H1 (cell line): ENCODE results near the gene VPS35. TPM values are rescaled to one million over a fixed set of nuclear protein-coding genes. Genes with fewer than 3 reads are reported as not detected.

Experiments
- CTCF ChIA-PET: fragments of 300-600 bp; sonication (Branson Sonifier 250); formaldehyde crosslinking; loops from one replicate; lab custom pipeline; 2021; ENCODE audit not compliant: partially characterized antibody; lab: Charles Lee
- POLR2A ChIA-PET: fragments of 300-600 bp; sonication (Branson Sonifier 250); formaldehyde crosslinking; loops from one replicate; lab custom pipeline; 2021; ENCODE audit warnings: inconsistent platforms; ENCODE audit not compliant: partially characterized antibody; lab: Charles Lee
- DNase-seq, 2 experiments: peaks; one replicate each; pipeline versions ENCODE4 v3.0.0 to v3.0.0-alpha.2; 2010 to 2022; ENCODE audit warnings: low spot score in 2 of 2, low read depth in 1 of 2, mixed read lengths in 1 of 2
- FAIRE-seq: peaks from 2 replicates; lab custom pipeline; 2011; peaks lifted over from hg19 to GRCh38; lab: Jason Lieb, UNC
- H2AFZ ChIP-seq: 2 replicates; pipeline ENCODE4 v1.8.1; 2012; ENCODE audit warnings: low read length, inconsistent platforms
- H2AK5ac ChIP-seq: 2 replicates; pipeline ENCODE4 v1.6.1; 2013; ENCODE audit warnings: low read depth, low read length
- H2BK120ac ChIP-seq: replicated peaks from 2 replicates; pipeline ENCODE3; 2013; ENCODE audit warnings: low read depth, low read length, inconsistent platforms
- H2BK12ac ChIP-seq: 2 replicates; pipeline ENCODE4 v1.6.1; 2013; ENCODE audit warnings: low read depth, low read length
- H2BK15ac ChIP-seq: 2 replicates; pipeline ENCODE4 v1.6.1; 2013; ENCODE audit warnings: low read length
- H2BK20ac ChIP-seq: 2 replicates; pipeline ENCODE4 v1.6.1; 2013; ENCODE audit warnings: low read length
- H2BK5ac ChIP-seq: 2 replicates; pipeline ENCODE4 v1.6.1; 2013; ENCODE audit warnings: low read depth, low read length
- H3K14ac ChIP-seq: 2 replicates; pipeline ENCODE4 v1.6.1; 2013; ENCODE audit warnings: inconsistent platforms; ENCODE audit not compliant: insufficient read length
- H3K18ac ChIP-seq: 2 replicates; pipeline ENCODE4 v1.6.1; 2013; ENCODE audit warnings: low read length; ENCODE audit errors: extremely low read depth
- H3K23ac ChIP-seq: 2 replicates; pipeline ENCODE4 v1.6.1; 2013; ENCODE audit warnings: inconsistent platforms; ENCODE audit not compliant: insufficient read length
- H3K23me2 ChIP-seq: 2 replicates; pipeline ENCODE4 v1.6.1; 2013; ENCODE audit warnings: low read depth, low read length
- H3K27ac ChIP-seq: 2 replicates; pipeline ENCODE4 v1.6.1; 2011; ENCODE audit warnings: low read depth, low read length, inconsistent platforms
- H3K27me3 ChIP-seq, 4 experiments: replicated peaks in 1 of 4; 1 replicate in 1 of 4; 2 replicates in 3 of 4; pipeline versions ENCODE4 v1.6.1 to v1.8.1; 2011 to 2013; ENCODE audit warnings: low read length in 3 of 4, mild to moderate bottlenecking in 3 of 4, inconsistent platforms in 2 of 4, mixed read lengths in 2 of 4, moderate library complexity in 1 of 4; ENCODE audit not compliant: control insufficient read depth in 3 of 4, insufficient read depth in 3 of 4; ENCODE audit errors: extremely low read depth in 1 of 4
- H3K36me3 ChIP-seq, 4 experiments: 2 replicates each; pipeline versions ENCODE4 v1.6.1 to v1.8.1; 2011 to 2013; ENCODE audit warnings: mild to moderate bottlenecking in 4 of 4, low read length in 3 of 4, moderate library complexity in 2 of 4, control low read depth in 1 of 4, inconsistent platforms in 1 of 4; ENCODE audit not compliant: insufficient read depth in 4 of 4, control insufficient read depth in 2 of 4
- H3K4ac ChIP-seq: replicated peaks from 2 replicates; pipeline ENCODE3; 2013; ENCODE audit warnings: low read length, low read depth, mixed read lengths, inconsistent platforms; ENCODE audit not compliant: insufficient read length
- H3K4me1 ChIP-seq, 4 experiments: replicated peaks in 1 of 4; 1 replicate in 1 of 4; 2 replicates in 3 of 4; pipeline versions ENCODE4 v1.6.1 to v1.8.1; 2011 to 2013; ENCODE audit warnings: low read length in 3 of 4, inconsistent platforms in 2 of 4, mixed read lengths in 1 of 4; ENCODE audit not compliant: insufficient read depth in 4 of 4, control insufficient read depth in 3 of 4
- H3K4me2 ChIP-seq, 2 experiments: 2 replicates each; pipeline versions ENCODE4 v1.6.1 to v1.8.1; 2011 to 2013; ENCODE audit warnings: low read depth in 2 of 2, low read length in 2 of 2, control low read depth in 1 of 2, inconsistent platforms in 1 of 2, mild to moderate bottlenecking in 1 of 2; ENCODE audit not compliant: insufficient read depth in 1 of 2
- H3K4me3 ChIP-seq, 4 experiments: fragments of 200-600, 300-600 bp in 1 of 4; sonication (generic), shearing (Covaris generic), sonication (Bioruptor Twin) in 1 of 4; 2 replicates each; pipeline versions ENCODE4 v1.5.1 to v1.8.1; 2011 to 2016; ENCODE audit warnings: low read length in 4 of 4, low read depth in 3 of 4, control low read depth in 2 of 4, inconsistent platforms in 2 of 4, mild to moderate bottlenecking in 2 of 4, mixed read lengths in 1 of 4, moderate library complexity in 1 of 4; ENCODE audit not compliant: insufficient read depth in 2 of 4; ENCODE audit errors: extremely low read depth in 1 of 4
- H3K56ac ChIP-seq: replicated peaks from 2 replicates; pipeline ENCODE3; 2013; ENCODE audit warnings: low read depth, mild to moderate bottlenecking, mixed read lengths, low read length, inconsistent platforms; ENCODE audit not compliant: insufficient read length
- H3K79me1 ChIP-seq: 2 replicates; pipeline ENCODE4 v1.6.1; 2013; ENCODE audit warnings: low read depth, low read length, control low read depth
- H3K79me2 ChIP-seq, 2 experiments: 2 replicates each; pipeline versions ENCODE4 v1.6.1 to v1.8.1; 2012 to 2013; ENCODE audit warnings: low read length in 2 of 2, mild to moderate bottlenecking in 2 of 2, inconsistent platforms in 1 of 2; ENCODE audit not compliant: insufficient read depth in 2 of 2, control insufficient read depth in 1 of 2
- H3K9ac ChIP-seq, 4 experiments: replicated peaks in 1 of 4; 1 replicate in 1 of 4; 2 replicates in 3 of 4; pipeline versions ENCODE4 v1.6.1 to v1.8.1; 2011 to 2013; ENCODE audit warnings: low read depth in 3 of 4, low read length in 3 of 4, control low read depth in 2 of 4, mild to moderate bottlenecking in 2 of 4, moderate library complexity in 2 of 4, inconsistent platforms in 1 of 4; ENCODE audit errors: extremely low read depth in 1 of 4
- H3K9me3 ChIP-seq, 2 experiments: 2 replicates each; pipeline versions ENCODE4 v1.6.1 to v1.8.1; 2012 to 2013; ENCODE audit warnings: mild to moderate bottlenecking in 2 of 2, moderate library complexity in 2 of 2, control low read depth in 1 of 2, inconsistent platforms in 1 of 2, low read depth in 1 of 2, low read length in 1 of 2, mixed read lengths in 1 of 2; ENCODE audit not compliant: insufficient read depth in 2 of 2
- H4K20me1 ChIP-seq, 2 experiments: replicated peaks in 1 of 2; 2 replicates each; pipeline versions ENCODE3 to v1.8.1; 2011 to 2013; ENCODE audit warnings: inconsistent platforms in 2 of 2, low read length in 2 of 2, mild to moderate bottlenecking in 1 of 2; ENCODE audit not compliant: insufficient read depth in 2 of 2, control insufficient read depth in 1 of 2
- H4K5ac ChIP-seq: 2 replicates; pipeline ENCODE4 v1.6.1; 2013; ENCODE audit warnings: low read length, low read depth, mixed read lengths, inconsistent platforms; ENCODE audit not compliant: insufficient read length
- H4K8ac ChIP-seq: 2 replicates; pipeline ENCODE4 v1.8.0; 2013; ENCODE audit warnings: mild to moderate bottlenecking, moderate library complexity, low read length, inconsistent platforms; ENCODE audit not compliant: insufficient read depth; ENCODE audit errors: extremely low read depth
- H4K91ac ChIP-seq: replicated peaks from 2 replicates; pipeline ENCODE3; 2013; ENCODE audit warnings: low read length, mixed read lengths, inconsistent platforms; ENCODE audit not compliant: insufficient read length
- BACH1 ChIP-seq: IDR thresholded peaks from 2 replicates; pipeline ENCODE4 v1.6.1; 2012; ENCODE audit warnings: low read length, improper control_type of control experiment
- BCL11A ChIP-seq, 2 experiments: IDR thresholded peaks; one replicate each; pipeline ENCODE4 v1.6.1; 2011; ENCODE audit warnings: low read depth in 2 of 2, low read length in 2 of 2, mild to moderate bottlenecking in 2 of 2
- CHD1 ChIP-seq: IDR thresholded peaks from 2 replicates; pipeline ENCODE4 v1.6.1; 2012; ENCODE audit warnings: low read depth, low read length, improper control_type of control experiment
- EGR1 ChIP-seq: IDR thresholded peaks from 2 replicates; pipeline ENCODE4 v1.6.1; 2011; ENCODE audit warnings: low read depth, low read length, borderline replicate concordance
- KDM1A ChIP-seq: fragments of 200-600, 300-600 bp; sonication (generic); IDR thresholded peaks from 2 replicates; pipeline ENCODE4 v1.7.1; 2016; ENCODE audit warnings: mild to moderate bottlenecking, low read length, borderline replicate concordance
- KDM5A ChIP-seq: fragments of 200-600 bp; IDR thresholded peaks from 2 replicates; pipeline ENCODE4 v1.7.1; 2012; ENCODE audit warnings: mild to moderate bottlenecking, low read length, inconsistent platforms, mixed read lengths
- NRF1 ChIP-seq: IDR thresholded peaks from 2 replicates; pipeline ENCODE4 v1.6.1; 2011; ENCODE audit warnings: mild to moderate bottlenecking, low read depth, low read length, improper control_type of control experiment
- POLR2A ChIP-seq, 2 experiments: IDR thresholded peaks; 1 replicate in 1 of 2; 2 replicates in 1 of 2; pipeline ENCODE4 v1.6.1; 2011; ENCODE audit warnings: low read depth in 2 of 2, low read length in 2 of 2, mild to moderate bottlenecking in 2 of 2; ENCODE audit errors: control extremely low read depth in 1 of 2
- RFX5 ChIP-seq: IDR thresholded peaks from 2 replicates; pipeline ENCODE4 v1.6.1; 2011; ENCODE audit warnings: low read depth, low read length, improper control_type of control experiment, borderline replicate concordance
- SAP30 ChIP-seq: fragments of 300-600 bp; sonication (generic); IDR thresholded peaks from 2 replicates; pipeline ENCODE4 v1.7.1; 2012; ENCODE audit warnings: low read length, moderate library complexity, mild to moderate bottlenecking, inconsistent platforms; ENCODE audit not compliant: insufficient read depth, insufficient replicate concordance
- SP4 ChIP-seq: IDR thresholded peaks from 2 replicates; pipeline ENCODE4 v1.6.1; 2012; ENCODE audit warnings: low read length, inconsistent platforms
- SUZ12 ChIP-seq: fragments of 200-600 bp; sonication (generic); IDR thresholded peaks from 2 replicates; pipeline ENCODE4 v1.6.1; 2012; ENCODE audit warnings: mild to moderate bottlenecking, inconsistent platforms, low read length, moderate library complexity, mixed read lengths
- TAF1 ChIP-seq: IDR thresholded peaks from 2 replicates; pipeline ENCODE4 v1.6.1; 2011; ENCODE audit warnings: mild to moderate bottlenecking, low read depth, low read length
- WGBS, 2 experiments: shearing (Covaris generic) in 1 of 2; methylation state at CpG; one replicate each; pipeline versions ENCODE4 v1.1.6 to v1.1.7; 2013 to 2015; ENCODE audit warnings: low lambda C conversion rate in 2 of 2, mixed read lengths in 2 of 2, inconsistent platforms in 1 of 2, low coverage in 1 of 2, missing lambda C conversion rate in 1 of 2; ENCODE audit not compliant: insufficient replicate concordance in 2 of 2, insufficient coverage in 1 of 2, insufficient read length in 1 of 2; ENCODE audit errors: extremely low coverage in 1 of 2, missing lambda C conversion rate in 1 of 2; 5-methylcytosine and 5-hydroxymethylcytosine counted together
- polyA plus RNA-seq, 7 experiments: library from polyadenylated mRNA; depleted of rRNA in 3 of 7; stranded (reverse) in 5 of 7; unstranded in 2 of 7; fragments of >200 nt in 5 of 7; fragments of 200-250 nt in 2 of 7; gene quantifications; 1 replicate in 5 of 7; 2 replicates in 1 of 7; 4 replicates in 1 of 7; pipeline versions ENCODE4 v1.2.1 to v1.2.3, GENCODE V29; 2011 to 2013; ENCODE audit warnings: missing spikeins in 2 of 7, mixed read lengths in 2 of 7
- total RNA-seq: library from RNA; stranded (reverse); fragmentation: NEBNext Ultra II Directional; extraction: Animal tissue kit (Norgen Biotek cat#: 25700); gene quantifications from 2 replicates; pipeline ENCODE4 v1.2.1, GENCODE V29; 2021

The VPS35 gene
- total and polyA plus RNA-seq, 2 of the 8 experiments (the other 6 are each of a cell fraction or from before 2014, with no cell fraction given), result 10.3 to 66.9 TPM

DNA sequence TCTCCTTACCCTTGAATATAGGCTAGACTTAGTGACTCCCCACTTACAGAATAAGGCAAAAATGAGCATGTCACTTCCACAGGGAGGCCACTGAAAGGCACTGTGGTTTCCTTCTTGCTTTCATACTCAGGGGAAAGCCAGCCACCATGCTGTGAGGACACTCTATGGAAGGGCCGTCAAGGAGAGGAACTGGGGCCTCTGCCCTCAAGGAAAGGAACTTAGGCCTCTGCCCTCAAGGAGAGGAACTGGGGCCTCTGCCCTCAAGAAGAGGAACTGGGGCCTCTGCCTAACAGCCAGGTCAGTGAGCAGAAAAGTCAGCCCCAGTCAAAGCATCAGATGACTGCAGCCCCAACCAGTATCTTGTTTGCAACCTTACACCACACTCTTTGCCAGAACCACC is 30.1 kb downstream of the VPS35 start:
- POLR2A ChIA-PET, result interaction anchor here (0.6 kb wide), 1 partner anchor 128 kb away, joined by 3 read pairs; no protein-coding TSS in a partner anchor
- no peak overlapping the region for H2BK5ac ChIP-seq
- no peak overlapping the region for H3K23ac ChIP-seq
- H4K5ac ChIP-seq, result no peak overlapping the region
- H2AK5ac ChIP-seq, result no peak overlapping the region
- no peak overlapping the region for H2BK12ac ChIP-seq
- no peak for FAIRE-seq
- H3K79me1 ChIP-seq, result no peaks in the 10 kb centered on the region
- H3K4me3 ChIP-seq, result no peak overlapping the region
- H3K27ac ChIP-seq, result no peak overlapping the region
- H4K8ac ChIP-seq, result no peak overlapping the region
- H3K4me2 ChIP-seq, result no peak overlapping the region
- H4K20me1 ChIP-seq, result no peaks in the 10 kb centered on the region
- CTCF ChIA-PET, result interaction anchor here (1.1 to 2.6 kb wide), 3 partner anchors 9 to 11 kb away, joined by 3 to 10 read pairs (median 3); no protein-coding TSS in a partner anchor
- no peak overlapping the region for H2AFZ ChIP-seq
- no peak overlapping the region for H3K14ac ChIP-seq
- DNase-seq, result no peak
- H2BK15ac ChIP-seq, result no peak overlapping the region
- no peaks in the 10 kb centered on the region for H3K27me3 ChIP-seq
- H3K9ac ChIP-seq, result no peak overlapping the region
- no peak overlapping the region for H2BK20ac ChIP-seq
- no peak overlapping the region for H3K56ac ChIP-seq
- H3K18ac ChIP-seq, result no peak overlapping the region
- 77% methylated on average over 1 of the region's 1 CpG; no CpG with 5 or more reads in 1 of the 2 experiments for WGBS, 2 experiments
- H3K36me3 ChIP-seq, result peaks cover 8 to 35% (median 22%) of the 10 kb centered on the region in 4 experiments
- no peak overlapping the region for H3K4ac ChIP-seq
- no peak overlapping the region for H4K91ac ChIP-seq
- H3K23me2 ChIP-seq, result no peaks in the 10 kb centered on the region
- H3K4me1 ChIP-seq, result no peaks in the 10 kb centered on the region
- H3K9me3 ChIP-seq, result no peaks in the 10 kb centered on the region; a peak in 1 of 4 replicates
- TF ChIP-seq SAP30 (no peak), POLR2A (IDR thresholded peaks at IDR 0.05; ENCODE audit: control extremely low read depth in 1 of 2, low read depth in 2 of 2, low read length in 2 of 2) (no peak), CHD1 (no peak), SUZ12 (no peak), BCL11A (IDR thresholded peaks at IDR 0.05; ENCODE audit: low read depth in 2 of 2, low read length in 2 of 2) (no peak), RFX5 (no peak), NRF1 (no peak), KDM5A (no peak), TAF1 (no peak), EGR1 (no peak), BACH1 (no peak), KDM1A (no peak), SP4 (no peak)
- no peaks in the 10 kb centered on the region for H3K79me2 ChIP-seq
- no peak overlapping the region for H2BK120ac ChIP-seq
